HG03196 (cell line): ENCODE data around the gene TTN.

Experiments used
- ATAC-seq: cut with Tn5 transposase; IDR thresholded peaks from one replicate; pipeline ENCODE4 v1.9.1; 2021; ENCODE audit not compliant: unreplicated experiment

Gene TTN

GRCh38 chr2:178506524-178506923 lies 300.7 kb downstream of the TTN start:
- no peak for ATAC-seq

- no peak for ATAC-seq
Observed at GRCh38 chr2:178506101-178506500, 301.1 kb downstream of the TTN start.

DNA sequence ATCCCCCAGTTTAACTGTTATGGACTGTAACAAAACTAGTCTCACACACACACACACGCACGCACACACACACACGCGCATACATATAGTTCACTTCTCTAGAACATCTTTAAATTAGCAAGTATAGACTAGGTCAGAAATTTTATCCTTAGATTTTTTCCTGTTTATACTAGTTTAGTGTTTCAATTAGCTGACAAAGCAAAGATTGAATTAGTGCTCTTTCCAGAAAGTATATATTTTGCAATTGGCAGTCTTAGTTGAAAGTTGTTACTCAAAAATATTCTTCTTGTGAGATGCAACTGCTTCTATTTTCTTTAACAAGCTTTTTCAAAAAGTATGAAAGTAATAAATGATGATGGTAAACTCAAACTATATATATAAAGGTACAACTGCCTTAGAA lies 304.5 kb downstream of the TTN start:
- ATAC-seq, result no peak

- ATAC-seq, result no peak
Observed at GRCh38 chr2:178499640-178500039, 307.6 kb downstream of the TTN start.

GRCh38 chr2:178498137-178498536 lies 309.1 kb downstream of the TTN start:
- no peak for ATAC-seq

GRCh38 chr2:178496049-178496448 lies 311.2 kb downstream of the TTN start:
- no peak for ATAC-seq

DNA sequence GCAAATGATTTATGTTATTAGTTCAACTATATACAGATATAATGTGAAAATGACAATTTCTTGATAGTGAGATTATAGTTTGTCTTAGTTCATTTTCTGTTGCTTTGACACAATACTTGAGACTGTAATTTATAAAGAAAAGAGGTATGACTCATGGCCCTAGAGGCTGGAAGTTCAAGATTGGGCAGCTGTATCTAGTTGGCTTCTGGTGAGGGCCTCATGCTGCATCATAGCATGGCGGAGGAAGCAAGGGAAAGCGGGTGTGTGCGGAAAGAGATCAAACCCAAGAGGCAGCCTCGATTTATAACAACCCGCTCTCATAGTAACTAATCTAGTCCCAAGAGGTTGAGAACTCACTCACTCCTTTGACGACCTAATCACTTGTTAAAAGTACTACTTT lies 315.6 kb downstream of the TTN start:
- no peak for ATAC-seq

GRCh38 chr2:178485356-178485755 lies 321.9 kb downstream of the TTN start:
- ATAC-seq, result no peak

DNA sequence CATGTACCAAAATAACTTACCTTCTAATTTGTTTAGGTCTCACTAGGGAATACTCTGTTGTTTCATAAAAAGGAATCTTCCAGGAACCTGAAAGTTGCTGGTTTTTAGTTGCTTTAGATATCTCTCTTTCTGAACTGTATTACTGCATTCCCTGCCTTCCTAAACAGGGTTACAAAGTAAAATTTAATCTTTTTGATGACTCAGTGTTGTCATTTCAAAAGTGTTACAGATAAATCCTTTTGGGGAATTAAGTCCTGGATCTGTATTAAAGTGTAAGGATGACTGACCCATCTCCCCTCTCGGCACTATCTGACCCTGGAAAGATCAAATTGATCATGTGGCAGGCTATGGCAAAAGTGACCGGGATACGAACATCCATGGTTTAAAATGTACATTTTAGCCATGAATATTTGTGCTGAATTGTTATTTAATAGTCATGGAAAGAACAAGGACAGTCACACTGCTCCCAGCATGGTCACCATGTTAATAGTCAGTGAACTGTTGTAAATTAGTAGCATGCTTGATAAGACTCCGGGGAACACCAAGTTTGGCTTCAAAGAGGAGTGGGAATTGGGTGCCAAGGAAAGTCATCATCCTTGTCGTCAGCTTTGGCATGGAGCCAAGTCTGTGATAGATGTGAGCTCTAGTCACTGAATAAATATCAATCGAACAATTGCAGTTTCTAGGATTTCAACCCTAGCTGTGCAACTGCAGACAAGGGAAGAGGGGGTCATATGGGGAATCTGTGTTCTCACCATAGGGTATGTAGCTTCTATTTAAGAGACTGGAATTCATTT lies 322.8 kb downstream of the TTN start:
- ATAC-seq, result no peak

GRCh38 chr2:178482437-178482836 lies 324.8 kb downstream of the TTN start:
- ATAC-seq, result peak; percentile 27

- ATAC-seq, result peak; percentile 71
Observed at GRCh38 chr2:178480227-178481181, 326.7 kb downstream of the TTN start, which contains the start of gene PLEKHA3. Gene PLEKHA3, plus strand, starts transcription at chr2:178480457. Its CDS starts 413 bp downstream, at chr2:178480870.

DNA sequence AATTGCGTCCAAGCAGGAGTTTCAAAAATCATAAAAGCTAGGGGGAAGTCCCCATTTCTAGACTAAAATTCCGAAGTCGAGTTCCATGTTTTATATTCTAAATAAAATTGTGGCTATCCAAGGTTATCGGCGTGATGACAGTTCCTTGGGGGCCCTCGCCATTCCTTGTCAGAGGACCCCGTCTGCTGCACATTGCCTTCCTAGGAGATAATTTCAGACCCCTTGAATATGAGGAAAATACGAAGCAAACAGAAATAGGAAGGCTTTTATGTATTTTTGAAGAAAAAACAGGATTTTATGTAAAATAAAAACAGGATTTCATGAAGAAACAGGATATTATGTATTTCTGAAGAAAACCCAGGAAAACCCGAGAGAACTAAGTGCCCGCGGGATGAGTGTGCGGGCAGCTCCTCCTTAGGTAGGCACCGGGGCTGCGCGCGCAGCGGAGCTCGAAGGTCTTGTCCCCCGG lies 327.4 kb downstream of the TTN start:
- no peak for ATAC-seq

DNA sequence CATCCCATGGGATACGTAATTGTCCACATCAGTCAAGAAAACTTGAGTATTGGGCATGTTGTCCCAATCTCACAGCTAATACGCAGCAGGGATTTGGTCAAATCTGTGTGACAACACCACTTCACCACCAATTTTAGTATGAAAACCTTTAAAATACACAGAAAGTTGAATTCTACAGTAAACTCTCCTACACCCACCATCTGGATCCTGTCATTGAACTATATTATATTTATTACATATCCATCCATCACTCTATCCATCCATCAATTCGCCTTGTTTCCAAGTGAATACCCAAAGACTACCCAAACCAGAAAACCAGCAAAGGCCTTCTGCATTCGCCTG lies 328.0 kb downstream of the TTN start:
- no peak for ATAC-seq

GRCh38 chr2:178478439-178479274 lies 328.6 kb downstream of the TTN start, which contains the start of gene FKBP7:
Gene FKBP7, minus strand, starts transcription at chr2:178478600. Its CDS starts 101 bp downstream, at chr2:178478499.
- peak; percentile 46 for ATAC-seq

DNA sequence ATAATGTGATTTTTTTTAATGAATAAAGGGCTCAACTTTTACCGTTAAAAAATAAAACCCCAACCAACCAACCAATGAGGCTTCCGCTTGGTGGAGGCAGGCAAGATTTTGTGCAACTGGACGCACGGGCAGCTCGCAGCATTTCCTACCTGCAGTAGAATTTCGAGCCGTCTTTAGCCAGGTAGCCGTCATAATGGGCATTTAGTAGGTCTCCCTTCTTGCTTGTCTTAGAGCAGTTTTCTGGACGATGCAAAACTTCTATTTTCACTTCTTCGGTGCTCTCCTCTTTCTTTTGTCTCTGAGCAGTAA lies 329.1 kb downstream of the TTN start:
- ATAC-seq, result no peak

DNA sequence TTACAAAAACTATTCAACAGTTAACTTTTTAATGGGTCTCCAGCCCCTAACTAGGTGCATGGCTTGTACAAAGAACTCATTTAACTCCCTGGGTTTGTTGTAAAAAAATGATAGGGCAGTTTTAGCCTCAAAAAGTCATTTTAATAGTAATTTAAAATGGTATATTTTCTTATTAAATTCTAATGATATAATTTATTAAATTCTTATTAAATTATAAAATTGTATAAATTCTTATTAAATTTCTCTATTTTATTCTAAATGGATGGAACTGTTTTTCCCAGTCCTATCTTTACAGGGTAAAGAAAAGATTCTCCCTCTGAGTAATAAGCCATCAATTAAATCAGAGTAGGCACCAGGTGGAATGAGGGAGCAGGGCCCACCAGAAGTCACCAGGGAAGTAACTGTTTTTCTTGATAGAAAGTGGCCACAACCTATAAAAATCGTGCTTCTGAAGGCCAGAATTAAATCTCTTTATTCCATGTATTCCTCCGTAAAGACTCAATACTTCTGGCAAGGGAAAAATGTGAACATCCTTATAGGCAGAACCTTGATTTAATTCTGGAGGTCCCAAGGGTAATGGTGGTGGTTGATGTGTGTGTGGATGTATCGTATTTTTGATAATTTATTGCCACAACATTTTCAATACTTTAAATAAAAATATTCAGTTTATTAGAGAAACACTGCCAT lies 329.6 kb downstream of the TTN start:
- no peak for ATAC-seq

DNA sequence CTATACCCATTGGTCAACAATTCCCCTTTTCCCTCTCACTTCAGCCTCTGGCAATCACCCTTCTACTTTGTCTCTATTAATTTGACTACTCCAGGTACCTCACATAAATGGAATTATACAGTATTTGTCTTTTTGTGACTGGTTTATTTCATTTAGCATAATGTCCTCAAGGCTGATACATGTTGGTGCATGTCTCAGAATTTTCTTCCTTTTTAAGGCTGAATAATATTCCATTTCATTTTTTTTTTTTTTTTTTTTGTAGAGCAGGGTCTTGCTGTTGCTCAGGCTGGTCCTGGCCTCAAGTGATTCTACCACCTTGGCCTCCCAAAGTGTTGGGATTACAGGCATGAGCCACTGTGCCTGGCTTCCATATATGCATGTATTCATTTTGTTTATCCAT lies 330.7 kb downstream of the TTN start:
- ATAC-seq, result no peak
